Endothelial cell of umbilical vein (primary cell): ENCODE results near the gene TSPEAR. TPM values are rescaled to one million over a fixed set of nuclear protein-coding genes. Genes with fewer than 3 reads are reported as not detected.

Source experiments
- BruUV-seq: library from RNA; stranded (reverse); fragments of 400-500 nt; replicated peaks from 2 replicates; lab custom pipeline; 2021; lab: Mats Ljungman, UMichigan
- CTCF ChIA-PET: fragments of 300-600, 350-600 bp; sonication (Branson Sonifier 250); formaldehyde crosslinking; loops from one replicate; lab custom pipeline; 2021; ENCODE audit warnings: antibody characterized with exemption, inconsistent platforms; lab: Charles Lee
- POLR2A ChIA-PET: fragments of 300-600, 350-600 bp; sonication (Branson Sonifier 250); formaldehyde crosslinking; loops from one replicate; lab custom pipeline; 2021; ENCODE audit warnings: antibody characterized with exemption, inconsistent platforms; lab: Charles Lee
- DNase-seq: peaks from one replicate; pipeline ENCODE4 v3.0.0-alpha.2; 2011; ENCODE audit warnings: low read depth, low spot score
- FAIRE-seq: peaks from 2 replicates; lab custom pipeline; 2011; peaks lifted over from hg19 to GRCh38; lab: Jason Lieb, UNC
- H2AFZ ChIP-seq: 2 replicates; pipeline ENCODE4 v1.6.0; 2012; ENCODE audit warnings: low read depth, low read length, control low read depth, inconsistent platforms
- H3K27ac ChIP-seq: 2 replicates; pipeline ENCODE4 v1.5.1; 2011; ENCODE audit warnings: low read depth, mild to moderate bottlenecking, control low read depth, low read length, moderate library complexity; ENCODE audit not compliant: insufficient read depth
- H3K27me3 ChIP-seq, 2 experiments: 2 replicates each; pipeline versions ENCODE4 v1.6.0 to v1.6.1; 2011; ENCODE audit warnings: low read length in 2 of 2, mixed read lengths in 1 of 2; ENCODE audit not compliant: control insufficient read depth in 2 of 2, insufficient read depth in 2 of 2
- H3K36me3 ChIP-seq, 2 experiments: 2 replicates in 1 of 2; 3 replicates in 1 of 2; pipeline ENCODE4 v1.5.1; 2011; ENCODE audit warnings: low read length in 2 of 2, mild to moderate bottlenecking in 1 of 2, moderate library complexity in 1 of 2; ENCODE audit not compliant: control insufficient read depth in 2 of 2, insufficient read depth in 2 of 2; ENCODE audit errors: extremely low read depth in 1 of 2
- H3K4me1 ChIP-seq: 3 replicates; pipeline ENCODE4 v1.5.1; 2011; ENCODE audit warnings: mild to moderate bottlenecking, low read length; ENCODE audit not compliant: control insufficient read depth, insufficient read depth; ENCODE audit errors: extremely low read depth
- H3K4me2 ChIP-seq: 2 replicates; pipeline ENCODE4 v1.6.1; 2011; ENCODE audit warnings: low read length, control low read depth, mixed read lengths; ENCODE audit not compliant: insufficient read depth
- H3K4me3 ChIP-seq, 3 experiments: fragments of 200-600 bp in 1 of 3; sonication (generic), shearing (Covaris generic) in 1 of 3; replicated peaks in 1 of 3; 2 replicates each; pipeline ENCODE4 v1.5.1; 2011 to 2016; ENCODE audit warnings: control low read depth in 3 of 3, low read length in 3 of 3, mild to moderate bottlenecking in 2 of 3, inconsistent platforms in 1 of 3, low read depth in 1 of 3, moderate library complexity in 1 of 3; ENCODE audit not compliant: insufficient read depth in 1 of 3
- H3K79me2 ChIP-seq: 2 replicates; pipeline ENCODE4 v1.6.0; 2012; ENCODE audit warnings: low read length, inconsistent platforms; ENCODE audit not compliant: control insufficient read depth, insufficient read depth
- H3K9ac ChIP-seq: replicated peaks from 2 replicates; pipeline ENCODE3; 2011; ENCODE audit warnings: low read length, control low read depth; ENCODE audit not compliant: insufficient read depth; ENCODE audit errors: extremely low read depth
- H3K9me1 ChIP-seq: replicated peaks from 3 replicates; pipeline ENCODE4 v1.6.0; 2011; ENCODE audit warnings: mild to moderate bottlenecking, low read length; ENCODE audit not compliant: control insufficient read depth, insufficient read depth; ENCODE audit errors: extremely low read depth
- H3K9me3 ChIP-seq: replicated peaks from 2 replicates; pipeline ENCODE4 v1.5.1; 2012; ENCODE audit warnings: low read length, inconsistent platforms; ENCODE audit not compliant: control insufficient read depth, insufficient read depth
- H4K20me1 ChIP-seq: replicated peaks from 2 replicates; pipeline ENCODE3; 2011; ENCODE audit warnings: mild to moderate bottlenecking, low read length; ENCODE audit not compliant: control insufficient read depth, insufficient read depth; ENCODE audit errors: extremely low read depth
- CTCF ChIP-seq, 2 donors: IDR thresholded peaks; 1 replicate in 1 of 2; 2 replicates in 1 of 2; pipeline ENCODE4 v1.5.1; 2011; ENCODE audit warnings: low read length in 2 of 2, mild to moderate bottlenecking in 2 of 2, moderate library complexity in 2 of 2, control low read depth in 1 of 2, inconsistent platforms in 1 of 2, low read depth in 1 of 2; ENCODE audit not compliant: insufficient read depth in 1 of 2; ENCODE audit errors: extremely low read depth in 1 of 2
- EZH2 ChIP-seq: IDR thresholded peaks from 2 replicates; pipeline ENCODE4 v1.6.1; 2012; ENCODE audit warnings: borderline replicate concordance, low read depth, mild to moderate bottlenecking, moderate library complexity, low read length, inconsistent platforms; ENCODE audit not compliant: severe bottlenecking
- FOS ChIP-seq: IDR thresholded peaks from 2 replicates; pipeline ENCODE4 v1.6.1; 2011; ENCODE audit warnings: mild to moderate bottlenecking, low read length, moderate library complexity, borderline replicate concordance; ENCODE audit not compliant: insufficient read depth
- GATA2 ChIP-seq: IDR thresholded peaks from 2 replicates; pipeline ENCODE4 v1.7.0; 2011; ENCODE audit warnings: low read depth, mild to moderate bottlenecking, moderate library complexity, mixed read lengths, low read length; ENCODE audit not compliant: insufficient read length, insufficient read depth
- JUN ChIP-seq: IDR thresholded peaks from 2 replicates; pipeline ENCODE4 v1.6.1; 2011; ENCODE audit warnings: borderline replicate concordance, low read depth; ENCODE audit not compliant: insufficient read length, insufficient read depth
- MAX ChIP-seq: IDR thresholded peaks from 2 replicates; pipeline ENCODE4 v1.6.1; 2011; ENCODE audit not compliant: insufficient read depth, insufficient read length
- MYC ChIP-seq: IDR thresholded peaks from one replicate; pipeline ENCODE4 v1.6.1; 2011; ENCODE audit warnings: mild to moderate bottlenecking, low read depth, low read length
- POLR2A ChIP-seq: IDR thresholded peaks from 2 replicates; pipeline ENCODE4 v1.6.1; 2012; ENCODE audit warnings: low read depth, mild to moderate bottlenecking, control low read depth, low read length
- POLR2AphosphoS5 ChIP-seq: IDR thresholded peaks from 2 replicates; pipeline ENCODE4 v1.6.1; 2012; ENCODE audit warnings: low read depth, mild to moderate bottlenecking, control low read depth, low read length, moderate library complexity; ENCODE audit not compliant: insufficient read depth
- dilution Hi-C: fragments of 300-500 bp; cut with MboI; formaldehyde crosslinking; loops from one replicate; pipeline ENCODE4 v1.15.0; 2019; ENCODE audit warnings: low sequenced_read_pairs; ENCODE audit not compliant: extremely low pct_ligation_motif_present
- intact Hi-C: fragments of 100-400 bp; cut with micrococcal nuclease; formaldehyde crosslinking; loops from one replicate; pipeline ENCODE4 v1.10.0; 2022
- polyA plus RNA-seq, 4 experiments: library from polyadenylated mRNA; depleted of rRNA in 3 of 4; stranded (reverse) in 3 of 4; unstranded in 1 of 4; fragments of >200 nt; gene quantifications; 2 replicates each; pipeline versions ENCODE4 v1.2.1 to v1.2.3, GENCODE V29; 2011 to 2012; ENCODE audit warnings: missing spikeins in 1 of 4
- total RNA-seq: library from RNA; stranded (reverse); gene quantifications from 2 replicates; pipeline ENCODE4 v1.2.3, GENCODE V29; 2021

Gene TSPEAR
- total and polyA plus RNA-seq, 2 donors (not counting 3 experiments of a cell fraction or from before 2014, with no cell fraction given): 0.01 TPM; not detected in 1

- ChIA-PET CTCF (interaction anchor here (1.0 to 1.8 kb wide), 3 partner anchors 21 to 75 kb away, joined by 5 to 6 read pairs (median 5); no protein-coding TSS in a partner anchor), POLR2A (no interaction called here)
- Histone ChIP-seq H3K9ac (no peak overlapping the region), H2AFZ (no peak overlapping the region), H3K27me3 (peaks cover 45 to 78% of the 10 kb centered on the region in 2 experiments), H4K20me1 (no peaks in the 10 kb centered on the region), H3K4me3 (no peak overlapping the region), H3K27ac (no peak overlapping the region), H3K9me1 (no peaks in the 10 kb centered on the region), H3K36me3 (no peaks in the 10 kb centered on the region), H3K9me3 (no peaks in the 10 kb centered on the region), H3K4me2 (no peak overlapping the region), H3K79me2 (no peaks in the 10 kb centered on the region), H3K4me1 (no peaks in the 10 kb centered on the region)
- dilution Hi-C loops: no loop called here
- BruUV-seq: no TSS peak
- no peak for FAIRE-seq
- no peak for TF ChIP-seq MYC
- TF ChIP-seq JUN: no peak
- TF ChIP-seq POLR2A: no peak
- no peak for TF ChIP-seq POLR2AphosphoS5
- no peak for TF ChIP-seq GATA2
- no peak for TF ChIP-seq FOS
- TF ChIP-seq MAX: no peak
- no peak for TF ChIP-seq CTCF (IDR thresholded peaks at IDR 0.05; ENCODE audit: extremely low read depth in 1 of 2, insufficient read depth in 1 of 2, low read depth in 1 of 2, low read length in 2 of 2)
- no peak for TF ChIP-seq EZH2
- intact Hi-C loops: no loop called here
- DNase-seq: no peak
Observed at GRCh38 chr21:44718571-44718970, 7.2 kb upstream of the TSPEAR start.
